Activated naive CD8-positive, alpha-beta T cell treated with anti-CD3 and anti-CD28 coated beads for 36 hours (primary cell): ENCODE results near the gene CDC27. TPM values are rescaled to one million over a fixed set of nuclear protein-coding genes. Genes with fewer than 3 reads are reported as not detected.
"Not testable (repeated sequence)": the region's sequence is repeated elsewhere in the genome, so short reads cannot be mapped to it uniquely, and the experiment has no call there.

Experiments
- DNase-seq: peaks from one replicate; pipeline ENCODE4 v3.0.0; 2021
- H3K27ac Mint-ChIP-seq: one replicate; pipeline ENCODE4 v1.8.0; 2022; ENCODE audit warnings: mild to moderate bottlenecking, moderate library complexity, mixed read lengths
- H3K27me3 Mint-ChIP-seq: one replicate; pipeline ENCODE4 v1.8.0; 2022; ENCODE audit warnings: mild to moderate bottlenecking, mixed read lengths
- H3K36me3 Mint-ChIP-seq: one replicate; pipeline ENCODE4 v1.8.0; 2021; ENCODE audit warnings: mild to moderate bottlenecking, mixed read lengths
- H3K4me1 Mint-ChIP-seq: one replicate; pipeline ENCODE4 v1.8.0; 2021; ENCODE audit warnings: mixed read lengths
- H3K4me3 Mint-ChIP-seq: one replicate; pipeline ENCODE4 v1.8.0; 2022; ENCODE audit warnings: mild to moderate bottlenecking, moderate library complexity, mixed read lengths
- H3K9me3 Mint-ChIP-seq: one replicate; pipeline ENCODE4 v1.8.0; 2022; ENCODE audit warnings: mixed read lengths
- total RNA-seq, 2 experiments: library from RNA; stranded (reverse); gene quantifications; one replicate each; pipeline ENCODE4 v1.2.3, GENCODE V29; 2021

The CDC27 gene
- total RNA-seq, 2 experiments from 2014 or later = 124 to 128 TPM

DNA sequence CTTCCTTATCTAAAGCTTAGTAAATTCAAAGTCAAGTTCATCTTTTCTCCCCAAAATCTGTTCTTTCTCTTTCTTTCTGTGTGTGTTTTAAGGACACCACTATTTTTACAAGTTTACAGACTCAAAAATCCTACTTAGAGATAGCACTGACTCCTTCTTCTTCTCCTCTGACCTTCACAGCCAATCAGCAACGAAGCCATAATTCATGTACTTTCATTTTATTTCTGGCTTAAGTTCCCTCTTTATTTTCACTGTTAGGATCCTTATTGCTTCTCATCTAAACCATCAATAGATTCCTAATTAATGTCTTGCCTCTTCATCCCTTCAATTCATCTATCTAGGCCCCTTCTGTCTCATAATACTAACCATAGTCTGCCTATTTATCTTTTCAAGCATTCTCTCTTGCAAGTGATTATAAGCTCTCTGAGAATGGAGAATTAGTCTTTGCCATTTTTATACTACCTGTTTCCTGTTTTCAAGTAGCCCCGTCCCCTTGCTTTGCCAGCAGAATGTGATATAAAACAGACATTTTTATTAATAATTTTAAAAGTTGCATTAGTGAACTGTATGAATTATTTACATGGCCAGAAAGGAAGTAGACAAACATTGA lies 27.0 kb downstream of the CDC27 start:
- peaks cover 17% of the 10 kb centered on the region for H3K4me1 Mint-ChIP-seq
- peak overlapping the region; percentile 43 for H3K27ac Mint-ChIP-seq
- H3K4me3 Mint-ChIP-seq = no peak overlapping the region
- peaks cover 7% of the 10 kb centered on the region for H3K36me3 Mint-ChIP-seq
- no peak for DNase-seq
- H3K27me3 Mint-ChIP-seq = no peaks in the 10 kb centered on the region
- H3K9me3 Mint-ChIP-seq = no peaks in the 10 kb centered on the region

DNA sequence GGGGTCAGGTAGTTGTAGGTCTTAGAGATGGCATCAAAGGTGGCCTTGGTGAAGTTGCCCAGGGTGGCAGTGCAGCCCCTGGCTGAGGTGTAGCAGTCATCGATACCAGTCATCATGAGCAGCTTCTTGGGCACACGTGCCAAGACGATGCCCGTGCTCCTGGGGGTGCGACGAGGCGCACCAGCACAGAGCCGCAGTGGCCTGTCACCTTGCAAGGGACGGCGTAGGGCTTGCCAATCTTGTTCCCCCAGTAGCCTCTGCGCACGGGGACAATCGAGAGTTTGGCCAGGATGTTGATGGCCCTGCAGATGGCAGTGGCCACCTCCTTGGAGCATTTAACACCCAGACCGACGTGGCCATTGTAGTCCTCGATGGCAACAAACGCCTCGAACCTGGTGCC lies 29.8 kb downstream of the CDC27 start:
- peaks cover 8% of the 10 kb centered on the region for H3K36me3 Mint-ChIP-seq
- H3K4me3 Mint-ChIP-seq = no peak overlapping the region
- H3K4me1 Mint-ChIP-seq = peaks cover 17% of the 10 kb centered on the region
- DNase-seq = no peak
- H3K9me3 Mint-ChIP-seq = no peaks in the 10 kb centered on the region
- no peaks in the 10 kb centered on the region for H3K27me3 Mint-ChIP-seq
- H3K27ac Mint-ChIP-seq = no peak overlapping the region

DNA sequence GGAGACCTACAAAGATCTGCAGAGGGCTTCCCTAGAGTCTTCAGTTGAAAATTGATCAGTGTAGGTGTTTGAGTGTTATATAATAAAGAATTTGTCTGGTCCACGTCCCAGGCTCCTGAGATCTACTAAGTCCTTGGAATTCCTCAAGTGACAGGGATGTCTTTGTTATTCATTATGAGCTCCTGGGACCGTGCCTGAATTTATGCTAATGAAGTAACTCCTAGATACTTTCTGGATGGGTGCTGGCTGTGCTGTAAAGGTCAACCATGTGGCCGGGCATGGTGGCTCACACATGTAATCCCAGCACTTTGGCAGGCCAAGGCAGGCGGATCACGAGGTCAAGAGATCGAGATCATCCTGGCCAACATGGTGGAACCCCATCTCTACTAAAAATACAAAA lies 43.7 kb downstream of the CDC27 start:
- Mint-ChIP-seq H3K4me3 (no peak overlapping the region), H3K27ac (no peak overlapping the region), H3K36me3 (peaks cover 16% of the 10 kb centered on the region), H3K4me1 (no peaks in the 10 kb centered on the region), H3K9me3 (no peaks in the 10 kb centered on the region), H3K27me3 (no peaks in the 10 kb centered on the region)
- DNase-seq = no peak

DNA sequence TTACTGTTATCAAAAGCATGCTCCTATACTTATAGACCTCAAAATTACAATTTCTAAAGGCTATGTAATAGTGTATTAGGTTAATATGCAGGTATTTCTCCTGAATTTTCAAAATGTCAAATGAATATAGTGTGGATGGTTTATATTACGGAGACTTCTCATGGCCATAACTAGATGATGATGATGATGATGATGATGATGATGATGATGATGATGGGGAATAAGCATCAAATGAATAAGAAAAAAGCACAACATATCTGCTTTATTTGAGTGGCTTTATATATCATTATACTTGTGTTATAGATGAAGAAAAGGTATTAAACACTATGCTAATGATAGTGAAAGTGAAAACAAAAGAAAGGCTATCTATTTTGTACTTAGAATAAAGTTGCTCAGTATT lies 53.9 kb downstream of the CDC27 start:
- DNase-seq = no peak
- Mint-ChIP-seq H3K9me3 (no peaks in the 10 kb centered on the region), H3K27ac (no peak overlapping the region), H3K36me3 (peaks cover 34% of the 10 kb centered on the region), H3K27me3 (no peaks in the 10 kb centered on the region), H3K4me1 (peaks cover 2% of the 10 kb centered on the region), H3K4me3 (no peak overlapping the region)

DNA sequence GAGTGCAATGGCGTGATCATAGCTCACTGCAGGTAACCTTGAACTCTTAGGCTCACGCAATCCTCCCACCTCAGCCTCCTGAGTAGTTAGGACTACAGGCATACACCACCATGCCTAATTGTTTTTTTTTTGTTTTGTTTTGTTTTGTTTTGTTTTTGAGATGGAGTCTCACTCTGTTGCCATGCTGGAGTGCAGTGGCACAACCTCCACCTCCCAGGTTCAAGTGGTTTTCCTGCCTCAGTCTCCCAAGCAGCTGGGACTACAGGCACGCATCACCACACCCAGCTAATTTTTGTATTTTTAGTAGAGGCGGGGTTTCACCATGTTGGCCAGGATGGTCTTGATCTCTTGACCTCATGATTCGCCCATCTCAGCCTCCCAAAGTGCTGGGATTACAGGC lies 54.7 kb downstream of the CDC27 start:
- not testable (repeated sequence) for DNase-seq, H3K4me1 Mint-ChIP-seq, H3K27me3 Mint-ChIP-seq, H3K9me3 Mint-ChIP-seq, H3K4me3 Mint-ChIP-seq, H3K27ac Mint-ChIP-seq
- H3K36me3 Mint-ChIP-seq = peaks cover 29% of the 10 kb centered on the region

DNA sequence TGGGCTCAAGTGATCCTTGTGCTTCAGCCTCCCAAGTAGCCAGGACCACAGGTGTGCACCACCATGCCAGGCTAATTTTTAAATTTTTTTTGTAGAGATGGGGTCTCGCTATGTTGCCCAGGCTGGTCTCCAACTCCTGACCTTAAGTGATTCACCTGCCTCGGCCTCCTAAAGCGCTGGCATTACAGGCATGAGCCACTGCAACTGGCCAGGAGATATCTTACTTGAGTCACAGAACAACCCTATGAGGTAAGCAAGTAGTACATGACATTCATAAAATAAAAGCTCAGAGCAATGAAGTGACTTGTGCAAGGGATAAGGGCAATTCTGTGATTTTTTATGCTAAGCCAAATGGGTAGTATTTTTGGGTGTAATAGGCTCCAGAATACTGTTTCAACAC lies 57.3 kb downstream of the CDC27 start:
- peaks cover 17% of the 10 kb centered on the region for H3K36me3 Mint-ChIP-seq
- H3K27ac Mint-ChIP-seq = no peak overlapping the region
- DNase-seq = no peak
- H3K4me3 Mint-ChIP-seq = no peak overlapping the region
- H3K9me3 Mint-ChIP-seq = no peaks in the 10 kb centered on the region
- H3K4me1 Mint-ChIP-seq = peaks cover 2% of the 10 kb centered on the region
- no peaks in the 10 kb centered on the region for H3K27me3 Mint-ChIP-seq

DNA sequence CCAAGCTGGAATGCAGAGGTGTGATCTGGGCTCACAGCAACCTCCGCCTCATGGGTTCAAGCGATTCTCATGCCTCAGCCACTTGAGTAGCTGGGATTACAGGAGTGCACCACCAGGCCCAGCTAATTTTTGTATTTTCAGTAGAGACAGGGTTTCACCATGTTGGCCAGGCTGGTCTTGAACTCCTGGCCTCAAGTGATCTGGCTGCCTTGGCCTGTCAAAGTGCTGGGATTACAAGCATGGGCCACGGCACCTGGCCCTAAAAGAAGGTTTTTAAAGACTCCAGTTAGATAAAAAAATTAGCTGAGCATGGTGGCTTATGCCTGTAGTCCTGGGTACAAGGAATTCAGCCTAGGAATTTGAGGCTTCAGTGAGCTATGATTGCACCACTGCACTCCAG lies 62.3 kb downstream of the CDC27 start:
- not testable (repeated sequence) for H3K9me3 Mint-ChIP-seq, DNase-seq, H3K4me3 Mint-ChIP-seq, H3K27me3 Mint-ChIP-seq, H3K4me1 Mint-ChIP-seq, H3K27ac Mint-ChIP-seq
- peaks cover 11% of the 10 kb centered on the region for H3K36me3 Mint-ChIP-seq

DNA sequence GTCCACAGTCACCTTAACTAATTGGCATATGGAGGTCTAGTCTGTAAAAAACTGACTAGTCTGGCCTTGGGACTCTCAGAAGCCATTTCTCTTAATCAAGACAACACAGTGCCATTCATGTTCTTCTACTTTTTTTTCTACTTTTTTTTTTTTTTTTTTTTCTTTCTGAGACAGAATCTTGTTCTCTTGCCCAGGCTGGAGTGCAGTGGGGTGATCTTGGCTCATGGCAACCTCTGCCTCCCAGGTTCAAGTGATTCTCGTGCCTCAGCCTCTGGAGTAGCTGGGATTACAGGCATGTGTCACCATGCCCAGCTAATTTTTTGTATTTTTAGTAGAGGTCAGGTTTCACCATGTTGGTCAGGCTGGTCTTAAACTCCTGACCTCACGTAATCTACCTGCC lies 65.8 kb downstream of the CDC27 start:
- not testable (repeated sequence) for H3K9me3 Mint-ChIP-seq, H3K27ac Mint-ChIP-seq, H3K27me3 Mint-ChIP-seq, H3K4me3 Mint-ChIP-seq, DNase-seq
- Mint-ChIP-seq H3K36me3 (peaks cover 18% of the 10 kb centered on the region), H3K4me1 (peaks cover 17% of the 10 kb centered on the region)

DNA sequence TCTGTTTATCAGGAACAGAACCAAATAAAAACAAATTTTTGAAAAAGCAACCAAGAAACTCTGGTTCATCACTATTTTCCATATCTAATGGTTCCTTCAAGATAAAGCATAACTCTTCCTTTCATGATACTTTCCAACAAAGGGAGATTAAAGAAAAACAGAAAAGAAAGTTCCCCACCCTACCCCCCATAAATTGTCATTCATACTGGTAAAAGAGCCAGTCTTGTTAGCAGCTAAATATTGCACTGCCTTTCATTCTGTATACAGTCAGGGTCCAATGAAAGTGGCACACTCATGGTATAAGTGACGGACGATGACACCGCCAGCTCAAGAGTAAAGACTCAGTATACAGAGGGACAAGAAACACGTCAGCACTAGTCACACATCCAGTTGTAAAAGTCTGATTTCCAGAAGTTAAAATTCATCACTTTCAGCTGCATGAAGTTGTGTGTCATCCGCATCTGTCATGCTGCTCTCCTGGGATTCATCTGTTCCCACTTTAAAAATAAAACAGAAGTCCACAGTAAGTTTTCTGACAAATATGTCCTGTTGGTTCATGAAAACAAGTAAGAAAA lies 68.5 kb downstream of the CDC27 start:
- Mint-ChIP-seq H3K9me3 (no peaks in the 10 kb centered on the region), H3K27ac (peak overlapping the region; percentile 32), H3K36me3 (peaks cover 11% of the 10 kb centered on the region), H3K27me3 (no peaks in the 10 kb centered on the region), H3K4me3 (no peak overlapping the region), H3K4me1 (peaks cover 17% of the 10 kb centered on the region)
- DNase-seq = no peak

DNA sequence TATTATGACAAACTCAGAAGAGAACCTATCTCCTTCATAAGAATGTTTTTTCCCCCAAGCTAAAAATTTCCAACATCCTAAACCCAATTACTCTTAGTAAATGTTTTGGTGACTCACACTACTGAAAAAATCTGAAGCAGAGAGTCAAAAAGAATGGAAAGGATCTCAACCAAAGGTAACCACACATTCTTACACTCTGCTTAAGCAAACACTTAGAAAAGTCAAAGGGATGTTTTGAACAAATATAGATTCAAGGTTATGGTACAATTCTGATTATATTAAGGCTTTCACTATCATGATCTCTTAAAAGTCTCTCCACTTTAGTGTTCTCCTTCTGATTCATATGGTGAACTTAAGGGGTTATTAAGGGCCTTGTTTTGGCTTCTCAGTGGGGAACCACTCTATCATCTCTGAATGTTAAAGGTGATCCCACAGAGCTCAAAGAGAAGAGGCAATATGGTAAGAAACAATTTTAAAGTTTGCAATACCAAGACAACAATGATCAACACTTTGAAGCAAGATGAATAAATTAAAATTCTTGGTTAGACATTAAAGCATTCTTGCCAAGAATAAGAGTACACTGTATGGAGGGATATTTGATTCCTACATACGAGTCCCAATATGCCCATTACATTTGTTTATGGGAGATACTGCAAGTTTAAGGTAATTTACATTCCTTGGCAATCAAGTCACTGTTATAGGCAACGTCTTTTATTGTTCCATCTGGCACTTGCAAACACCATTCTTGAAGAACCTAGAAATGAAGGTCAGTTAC lies 69.2 kb downstream of the CDC27 start:
- Mint-ChIP-seq H3K4me1 (peaks cover 17% of the 10 kb centered on the region), H3K27ac (peak overlapping the region; percentile 72), H3K36me3 (peaks cover 10% of the 10 kb centered on the region), H3K9me3 (no peaks in the 10 kb centered on the region), H3K27me3 (no peaks in the 10 kb centered on the region), H3K4me3 (no peak overlapping the region)
- DNase-seq = no peak

DNA sequence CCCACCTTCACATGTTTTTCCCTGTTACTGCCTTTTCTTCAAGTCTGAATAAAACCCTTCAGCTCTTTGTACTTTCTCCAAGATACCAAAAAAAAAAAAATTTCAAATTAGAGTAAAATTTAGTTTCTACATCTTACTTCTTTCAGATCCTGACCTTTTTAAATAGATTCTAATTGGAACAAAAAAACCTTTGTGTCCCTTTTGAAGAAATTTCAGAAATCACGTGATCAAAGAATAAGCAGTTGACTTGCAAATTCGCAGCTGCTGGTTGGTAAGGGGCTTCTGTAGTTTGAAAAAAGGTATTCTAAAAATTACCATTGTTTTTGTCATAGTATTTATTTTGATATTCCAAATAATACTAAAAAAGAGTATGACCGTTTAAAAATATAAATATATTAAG lies 71.7 kb downstream of the CDC27 start:
- H3K36me3 Mint-ChIP-seq = peaks cover 10% of the 10 kb centered on the region
- no peaks in the 10 kb centered on the region for H3K27me3 Mint-ChIP-seq
- no peak for DNase-seq
- H3K9me3 Mint-ChIP-seq = no peaks in the 10 kb centered on the region
- no peak overlapping the region for H3K27ac Mint-ChIP-seq
- no peak overlapping the region for H3K4me3 Mint-ChIP-seq
- peaks cover 17% of the 10 kb centered on the region for H3K4me1 Mint-ChIP-seq

DNA sequence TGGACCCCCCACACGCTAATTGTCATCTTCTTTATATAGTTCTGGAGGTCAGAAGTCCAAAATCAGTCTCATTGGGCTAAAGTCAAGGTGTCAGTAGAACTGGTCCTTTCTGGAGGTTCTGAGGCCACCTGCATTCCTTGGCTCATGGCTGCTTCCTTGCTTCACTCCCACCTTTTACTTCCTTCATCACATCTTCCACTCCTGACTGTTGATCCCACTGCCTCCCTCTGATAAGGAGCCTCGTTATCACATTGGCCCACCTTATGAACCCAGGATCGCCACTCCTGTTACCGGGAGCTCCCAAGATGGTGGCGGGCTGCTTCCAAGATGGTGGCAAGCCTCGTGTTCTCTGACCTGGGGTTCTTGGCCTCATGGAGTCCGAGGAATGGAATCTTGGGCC lies 83.0 kb downstream of the CDC27 start:
- Mint-ChIP-seq H3K4me1 (peaks cover 4% of the 10 kb centered on the region), H3K4me3 (no peak overlapping the region), H3K9me3 (no peaks in the 10 kb centered on the region), H3K27ac (no peak overlapping the region), H3K27me3 (peaks cover 6% of the 10 kb centered on the region), H3K36me3 (no peaks in the 10 kb centered on the region)
- DNase-seq = no peak

DNA sequence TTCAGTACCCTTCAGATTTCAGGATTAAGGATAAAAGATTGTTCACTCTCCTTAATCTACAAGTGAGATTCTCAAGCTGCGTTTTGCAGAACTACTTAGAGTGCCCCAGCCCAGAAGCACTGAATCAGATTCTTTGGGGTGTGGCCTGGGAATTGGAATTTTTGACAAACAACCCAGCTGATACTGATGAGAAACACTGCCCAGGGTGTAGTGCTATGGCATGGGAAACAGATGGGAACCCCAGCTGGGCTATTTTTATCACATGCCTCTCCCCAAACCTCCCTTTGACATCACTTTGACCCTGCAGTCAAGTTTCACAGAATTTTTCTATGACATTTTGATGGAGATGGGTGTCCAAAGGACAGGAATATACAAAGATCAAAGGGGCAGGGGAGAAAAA lies 83.8 kb downstream of the CDC27 start:
- H3K4me1 Mint-ChIP-seq, H3K27ac Mint-ChIP-seq, DNase-seq, H3K4me3 Mint-ChIP-seq, H3K9me3 Mint-ChIP-seq, H3K27me3 Mint-ChIP-seq, H3K36me3 Mint-ChIP-seq: not testable (repeated sequence)

DNA sequence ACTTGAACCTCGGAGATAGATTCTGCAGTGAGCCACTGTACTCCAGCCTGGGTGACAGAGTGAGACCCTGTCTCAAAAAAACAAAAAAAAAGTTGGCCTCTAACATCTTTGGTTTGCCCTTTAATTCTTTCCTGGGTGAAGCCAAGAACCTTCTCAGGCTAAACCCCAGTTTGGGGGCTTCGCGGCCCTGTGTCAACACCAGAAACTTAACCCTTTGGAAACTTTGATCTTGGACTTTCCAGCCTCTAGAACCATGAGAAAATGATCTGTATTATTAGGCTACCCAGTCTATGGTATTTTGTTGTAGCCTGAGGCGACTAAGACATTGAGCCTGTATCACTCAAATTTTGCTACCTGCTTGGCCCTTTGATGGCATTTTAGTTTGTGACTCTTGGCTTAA lies 86.2 kb downstream of the CDC27 start:
- H3K4me3 Mint-ChIP-seq = no peak overlapping the region
- no peaks in the 10 kb centered on the region for H3K9me3 Mint-ChIP-seq
- no peak for DNase-seq
- peaks cover 3% of the 10 kb centered on the region for H3K27me3 Mint-ChIP-seq
- H3K36me3 Mint-ChIP-seq = peaks cover 3% of the 10 kb centered on the region
- peaks cover 13% of the 10 kb centered on the region for H3K4me1 Mint-ChIP-seq
- no peak overlapping the region for H3K27ac Mint-ChIP-seq

DNA sequence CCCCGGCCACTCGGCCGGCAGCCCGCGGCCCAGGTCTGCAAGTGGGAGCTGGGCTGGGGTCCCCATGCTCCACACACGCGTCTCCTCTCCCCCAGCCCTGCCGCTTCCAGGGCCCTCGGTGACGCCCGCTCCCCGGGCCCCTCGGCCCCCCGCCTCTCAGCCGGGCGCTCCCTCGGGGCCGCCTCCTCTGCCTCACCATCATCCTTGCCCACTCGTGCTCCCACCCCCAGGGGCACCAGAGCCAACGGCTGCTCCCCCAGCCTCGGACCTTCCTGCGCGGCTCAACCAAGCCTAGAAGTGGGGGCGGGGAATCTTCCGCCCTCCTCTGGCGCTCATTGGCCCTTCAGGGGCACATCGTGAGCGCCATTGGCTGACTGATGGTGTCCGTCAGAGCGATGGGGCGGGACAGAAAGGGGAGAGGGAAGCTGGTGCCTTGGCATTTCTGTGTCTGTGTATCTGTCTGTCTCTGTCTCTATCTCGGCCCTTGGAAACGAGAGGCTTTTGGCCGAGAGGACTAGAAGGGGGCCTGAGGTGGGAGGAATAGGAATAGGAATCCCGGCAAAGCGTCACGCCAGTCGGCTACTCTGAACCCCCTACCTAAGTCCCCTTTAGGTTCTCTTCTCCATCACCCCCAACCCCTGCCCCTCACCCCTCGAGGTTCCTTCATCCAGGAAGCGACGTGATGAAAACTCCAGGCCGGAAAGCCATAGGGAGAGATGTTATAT lies 88.9 kb downstream of the CDC27 start:
- Mint-ChIP-seq H3K4me3 (peak overlapping the region; percentile 100), H3K27ac (peak overlapping the region; percentile 98), H3K9me3 (no peaks in the 10 kb centered on the region), H3K36me3 (peaks cover 9% of the 10 kb centered on the region), H3K27me3 (no peaks in the 10 kb centered on the region), H3K4me1 (peaks cover 22% of the 10 kb centered on the region)
- DNase-seq = peak; percentile 90
